Neural cell (in vitro differentiated cells): ENCODE data around the gene GOLGA6L26. TPM values are rescaled to one million over a fixed set of nuclear protein-coding genes. Genes with fewer than 3 reads are reported as not detected.
"Not testable (repeated sequence)": the region's sequence is repeated elsewhere in the genome, so short reads cannot be mapped to it uniquely, and the experiment has no call there.

Experiments
- H2AFZ ChIP-seq: fragments of 200-600, 300-800 bp; sonication (generic), shearing (Covaris generic); 2 replicates; pipeline ENCODE4 v1.6.0; 2014; ENCODE audit warnings: low read depth, mild to moderate bottlenecking, antibody characterized with exemption, low read length, moderate library complexity
- H3F3A ChIP-seq: fragments of 200-600 bp; shearing (Covaris generic); 2 replicates; pipeline ENCODE4 v1.6.1; 2016; ENCODE audit warnings: mild to moderate bottlenecking, moderate library complexity, mixed read lengths, antibody characterized with exemption, low read length; ENCODE audit not compliant: insufficient read depth, poor library complexity, severe bottlenecking
- H3K27ac ChIP-seq: fragments of 200-600, 300-800 bp; sonication (generic), shearing (Covaris generic); 2 replicates; pipeline ENCODE4 v1.5.1; 2014; ENCODE audit warnings: mild to moderate bottlenecking, low read length, moderate library complexity
- H3K27me3 ChIP-seq: fragments of 300-800, 200-600 bp; sonication (generic), shearing (Covaris generic); 2 replicates; pipeline ENCODE4 v1.6.0; 2014; ENCODE audit warnings: mild to moderate bottlenecking, low read depth, low read length, moderate library complexity; ENCODE audit not compliant: insufficient read depth
- H3K36me3 ChIP-seq: fragments of 300-800, 200-600 bp; sonication (generic), shearing (Covaris generic); 2 replicates; pipeline ENCODE4 v1.5.1; 2014; ENCODE audit warnings: mild to moderate bottlenecking, antibody characterized with exemption, low read length, moderate library complexity; ENCODE audit not compliant: insufficient read depth
- H3K4me2 ChIP-seq: fragments of 300-800, 200-600 bp; sonication (generic), shearing (Covaris generic); 2 replicates; pipeline ENCODE4 v1.6.0; 2014; ENCODE audit warnings: mild to moderate bottlenecking, low read length
- H3K4me3 ChIP-seq: fragments of 300-800, 200-600 bp; sonication (generic), shearing (Covaris generic); 2 replicates; pipeline ENCODE4 v1.5.1; 2014; ENCODE audit warnings: mild to moderate bottlenecking, low read length, moderate library complexity
- H3K79me2 ChIP-seq: fragments of 200-600 bp; shearing (Covaris generic); replicated peaks from 2 replicates; pipeline ENCODE4 v1.6.0; 2014; ENCODE audit warnings: mild to moderate bottlenecking, low read length, moderate library complexity; ENCODE audit not compliant: insufficient read depth
- H3K9ac ChIP-seq: fragments of 300-800, 200-600 bp; sonication (generic), shearing (Covaris generic); 2 replicates; pipeline ENCODE4 v1.6.1; 2016; ENCODE audit warnings: mild to moderate bottlenecking, low read length, mixed read lengths
- H3K9me2 ChIP-seq: fragments of 200-600 bp; shearing (Covaris generic); 2 replicates; pipeline ENCODE4 v1.6.1; 2016; ENCODE audit warnings: mild to moderate bottlenecking, low read length, mixed read lengths; ENCODE audit not compliant: insufficient read depth
- H3K9me3 ChIP-seq: fragments of 200-600, 300-800 bp; sonication (generic), shearing (Covaris generic); 2 replicates; pipeline ENCODE4 v1.6.1; 2016; ENCODE audit warnings: mild to moderate bottlenecking, mixed run types, low read length, moderate library complexity, mixed read lengths
- H4K20me1 ChIP-seq: fragments of 200-600 bp; shearing (Covaris generic); 2 replicates; pipeline ENCODE4 v1.6.1; 2016; ENCODE audit warnings: mild to moderate bottlenecking, mixed run types; ENCODE audit not compliant: insufficient read depth
- polyA minus RNA-seq: library from RNA; depleted of rRNA, polyadenylated mRNA; stranded (reverse); fragments of >200 nt; gene quantifications from 2 replicates; pipeline ENCODE4 v1.2.3, GENCODE V29; 2014
- polyA plus RNA-seq: library from polyadenylated mRNA; depleted of rRNA; stranded (reverse); fragments of >200 nt; gene quantifications from 2 replicates; pipeline ENCODE4 v1.2.3, GENCODE V29; 2014

Gene GOLGA6L26
- polyA plus RNA-seq: not detected in 2 replicates
- not detected in 2 replicates for polyA minus RNA-seq

- H3F3A ChIP-seq, H3K4me2 ChIP-seq, H3K27ac ChIP-seq: not testable (repeated sequence)
These were observed at the start of gene GOLGA6L26 for GRCh38 chr15:23334096-23334495. GOLGA6L26 (minus strand) TSS chr15:23334196; CDS start chr15:23334135, 61 bp downstream.

GRCh38 chr15:23381192-23381591, 47.2 kb upstream of the GOLGA6L26 start:
- not testable (repeated sequence) for H3K4me2 ChIP-seq, H4K20me1 ChIP-seq, H3K79me2 ChIP-seq, H3K27me3 ChIP-seq, H3K36me3 ChIP-seq, H3K4me3 ChIP-seq, H3K9me3 ChIP-seq, H2AFZ ChIP-seq, H3F3A ChIP-seq, H3K9ac ChIP-seq, H3K27ac ChIP-seq, H3K9me2 ChIP-seq

More at GRCh38 chr15:23334096-23334495, at the start of gene GOLGA6L26:
- not testable (repeated sequence) for H3K27me3 ChIP-seq, H2AFZ ChIP-seq, H3K4me3 ChIP-seq, H3K9ac ChIP-seq, H3K9me3 ChIP-seq, H3K9me2 ChIP-seq, H3K79me2 ChIP-seq, H3K36me3 ChIP-seq, H4K20me1 ChIP-seq

- H3K9me2 ChIP-seq, H3K4me3 ChIP-seq: not testable (repeated sequence)
These were observed 46.7 kb upstream of the GOLGA6L26 start for GRCh38 chr15:23380700-23381099.

GRCh38 chr15:23378946-23379345, 45.0 kb upstream of the GOLGA6L26 start:
- H4K20me1 ChIP-seq, H3F3A ChIP-seq, H3K9ac ChIP-seq, H3K27ac ChIP-seq, H3K36me3 ChIP-seq, H3K4me3 ChIP-seq, H3K4me2 ChIP-seq, H2AFZ ChIP-seq, H3K9me3 ChIP-seq, H3K27me3 ChIP-seq, H3K9me2 ChIP-seq, H3K79me2 ChIP-seq: not testable (repeated sequence)

More at GRCh38 chr15:23380700-23381099, 46.7 kb upstream of the GOLGA6L26 start:
- not testable (repeated sequence) for H3K4me2 ChIP-seq, H3K9me3 ChIP-seq, H3K27ac ChIP-seq, H3K27me3 ChIP-seq, H2AFZ ChIP-seq, H4K20me1 ChIP-seq, H3F3A ChIP-seq, H3K79me2 ChIP-seq, H3K36me3 ChIP-seq, H3K9ac ChIP-seq

- not testable (repeated sequence) for H3K79me2 ChIP-seq, H3K9ac ChIP-seq, H2AFZ ChIP-seq
These were observed 40.2 kb upstream of the GOLGA6L26 start for GRCh38 chr15:23374226-23374625.

GRCh38 chr15:23372891-23373600, 39.0 kb upstream of the GOLGA6L26 start:
- H3K79me2 ChIP-seq, H3K27me3 ChIP-seq, H3K27ac ChIP-seq, H3K36me3 ChIP-seq, H2AFZ ChIP-seq, H3K9me2 ChIP-seq, H3F3A ChIP-seq, H3K4me3 ChIP-seq, H4K20me1 ChIP-seq, H3K9ac ChIP-seq, H3K9me3 ChIP-seq, H3K4me2 ChIP-seq: not testable (repeated sequence)

More at GRCh38 chr15:23374226-23374625, 40.2 kb upstream of the GOLGA6L26 start:
- not testable (repeated sequence) for H3K27ac ChIP-seq, H3F3A ChIP-seq, H3K27me3 ChIP-seq, H3K4me2 ChIP-seq, H4K20me1 ChIP-seq, H3K9me2 ChIP-seq, H3K36me3 ChIP-seq, H3K4me3 ChIP-seq, H3K9me3 ChIP-seq
